DMS114 treated with DMSO at 0.1 percent for 48 hours (cell line): Measurements from ENCODE around the gene CD9.
"Not testable (repeated sequence)": the region's sequence is repeated elsewhere in the genome, so short reads cannot be mapped to it uniquely, and the experiment has no call there.

Source experiments
- DNase-seq: peaks from one replicate; lab custom pipeline; 2025; ENCODE audit not compliant: unreplicated experiment; lab: John Stamatoyannopoulos, UW

The CD9 gene

DNA sequence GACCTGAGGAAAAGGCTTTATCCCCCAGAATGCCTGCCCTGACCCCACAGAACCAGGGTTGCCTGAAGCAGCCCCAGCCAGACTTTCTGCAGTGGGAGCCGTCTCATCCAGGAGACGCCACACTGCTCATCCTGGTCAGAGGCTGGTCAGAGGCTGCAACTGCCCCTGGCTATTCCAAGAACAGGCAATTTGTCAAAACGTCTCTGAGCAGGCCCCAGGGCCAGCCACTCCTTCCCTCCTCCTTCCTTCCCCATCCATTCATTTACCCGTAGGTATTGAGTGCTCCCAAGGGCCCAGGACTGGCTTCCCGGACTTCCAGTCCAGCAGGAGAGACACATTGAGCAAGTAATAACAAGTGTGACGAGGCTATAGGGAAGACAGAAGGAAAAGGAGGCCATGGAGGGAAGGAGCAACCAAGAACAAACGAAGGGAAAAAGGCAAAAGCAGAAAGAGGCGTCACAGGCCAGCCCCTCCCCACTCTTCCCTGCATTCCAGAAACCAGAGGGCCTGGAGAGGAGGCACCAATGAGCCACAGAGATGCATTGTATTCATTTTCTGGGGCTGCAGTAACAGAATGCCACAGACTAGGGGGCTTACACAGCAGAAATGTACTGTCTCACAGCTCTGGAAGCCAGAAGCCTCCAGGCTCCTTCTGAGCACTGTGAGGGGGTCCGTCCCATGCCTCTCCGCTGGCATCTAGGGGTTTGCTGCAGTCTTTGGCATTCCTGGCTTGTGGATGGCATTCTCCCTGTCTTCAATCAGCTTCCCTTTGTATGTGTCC lies 21.0 kb upstream of the CD9 start:
- DNase-seq: no peak

DNA sequence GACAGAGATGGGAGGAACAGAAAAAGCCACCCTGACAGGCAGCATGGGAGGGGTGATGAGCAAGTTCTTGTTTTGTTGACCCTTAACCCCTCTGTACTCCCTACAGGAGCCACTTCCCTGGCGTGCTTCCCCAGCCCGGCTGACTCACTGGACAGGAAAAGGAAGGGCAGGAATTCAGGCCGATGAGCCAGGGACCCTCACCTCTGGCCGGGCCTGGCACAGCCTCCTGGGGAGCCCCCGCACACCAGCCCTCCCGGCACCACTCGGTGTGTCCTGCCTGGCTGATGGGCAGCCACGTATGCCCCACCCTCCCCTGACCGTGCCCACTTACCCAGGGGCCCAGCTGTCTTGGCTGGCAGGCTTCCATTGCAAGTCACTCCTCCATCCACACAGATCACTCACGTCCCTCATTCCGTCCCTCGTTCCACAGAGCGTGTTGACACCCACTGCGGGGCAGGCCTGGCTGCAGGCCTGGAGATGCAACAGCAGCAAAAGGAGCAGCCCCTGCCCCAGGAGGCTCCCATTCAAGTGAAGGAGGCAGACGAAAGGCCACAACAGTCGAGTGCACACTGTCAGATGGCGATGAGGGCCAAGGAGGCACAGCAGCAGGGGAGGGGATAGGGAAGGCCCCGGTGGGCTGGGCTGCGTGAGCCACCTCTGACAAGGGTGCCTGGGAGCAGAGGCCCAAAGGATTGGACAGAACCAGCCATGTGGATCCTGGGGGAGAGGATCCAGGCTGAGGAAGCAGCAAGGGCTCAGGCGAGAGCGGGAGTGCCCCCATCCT lies 19.7 kb upstream of the CD9 start:
- DNase-seq: no peak

DNA sequence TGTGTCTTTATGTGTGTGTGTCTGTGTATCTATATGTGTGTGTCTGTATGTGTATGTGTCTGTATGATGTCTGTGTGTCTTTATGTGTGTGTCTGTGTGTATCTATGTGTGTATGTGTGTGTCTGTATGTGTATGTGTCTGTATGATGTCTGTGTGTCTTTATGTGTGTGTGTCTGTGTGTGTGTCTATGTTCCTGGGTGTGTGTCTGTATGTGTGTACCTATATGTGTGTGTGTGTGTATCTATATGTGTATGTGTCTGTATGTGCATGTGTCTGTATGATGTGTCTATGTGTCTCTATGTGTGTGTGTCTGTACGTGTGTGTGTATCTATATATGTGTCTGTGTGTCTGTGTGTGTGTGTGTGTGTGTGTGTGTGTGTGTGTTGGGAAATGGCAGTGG lies 19.0 kb upstream of the CD9 start:
- no peak for DNase-seq

DNA sequence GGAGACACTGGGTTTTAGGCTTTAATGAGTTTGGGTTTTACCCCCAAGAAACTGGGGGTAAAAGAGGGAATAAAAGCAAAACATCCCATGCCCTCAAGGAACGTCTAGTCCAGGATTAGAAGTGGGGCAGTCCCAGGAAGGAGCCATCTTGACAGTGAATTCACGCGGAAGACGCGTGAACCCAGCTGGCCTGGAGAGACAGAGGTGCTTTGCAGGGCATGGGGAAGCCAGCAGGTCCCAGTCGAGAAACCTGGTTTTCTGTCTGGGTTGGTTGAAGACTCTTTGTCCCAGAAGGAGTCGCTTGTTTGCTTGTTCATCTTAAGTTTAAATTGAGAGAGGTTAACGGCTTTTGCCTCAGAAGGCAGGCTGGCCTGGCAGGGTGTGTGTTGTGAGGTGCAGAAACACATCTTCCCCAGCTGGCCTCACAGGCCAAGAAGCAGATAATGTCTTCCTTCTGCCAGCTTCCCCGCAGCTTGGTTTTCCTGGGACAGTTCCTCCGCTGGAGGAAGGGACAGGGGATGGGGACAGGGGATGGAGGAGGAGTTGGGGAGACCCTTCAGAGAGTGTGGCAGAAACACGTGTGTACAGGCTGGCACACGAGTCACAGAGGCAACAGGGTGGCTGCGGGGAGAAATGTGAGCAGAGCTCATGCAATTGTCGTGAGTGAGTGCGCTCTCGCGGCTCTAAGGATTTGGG lies 18.5 kb upstream of the CD9 start:
- no peak for DNase-seq

DNA sequence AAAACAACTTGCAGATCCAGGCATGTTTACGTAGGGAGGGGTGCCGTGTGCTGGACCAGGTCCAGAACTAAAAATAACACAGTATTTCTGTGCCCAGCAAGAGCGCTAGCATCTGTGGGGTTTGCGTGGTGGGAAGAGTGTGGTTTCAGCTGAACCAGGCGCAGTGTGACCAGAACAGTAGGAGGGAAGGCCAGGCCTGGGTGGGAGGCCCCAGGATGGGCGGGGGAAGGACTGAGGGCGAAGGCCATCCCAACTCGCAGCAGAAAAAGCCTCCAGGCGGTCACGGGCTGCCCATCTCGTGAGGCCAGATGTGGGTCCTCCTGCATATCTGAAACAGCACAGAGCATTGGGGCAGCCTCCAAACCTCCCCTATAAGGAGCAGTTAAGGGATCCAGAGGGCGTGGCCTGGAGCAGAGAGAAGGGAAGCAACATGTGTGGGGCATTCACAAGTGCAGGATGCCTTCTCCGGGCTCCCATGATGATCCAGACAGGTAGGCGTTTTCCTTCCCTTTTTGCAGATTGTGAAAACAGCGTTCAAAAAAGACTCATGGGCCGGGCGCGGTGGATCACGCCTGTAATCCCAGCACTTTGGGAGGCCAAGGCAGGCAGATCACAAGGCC lies 17.8 kb upstream of the CD9 start:
- no peak for DNase-seq

DNA sequence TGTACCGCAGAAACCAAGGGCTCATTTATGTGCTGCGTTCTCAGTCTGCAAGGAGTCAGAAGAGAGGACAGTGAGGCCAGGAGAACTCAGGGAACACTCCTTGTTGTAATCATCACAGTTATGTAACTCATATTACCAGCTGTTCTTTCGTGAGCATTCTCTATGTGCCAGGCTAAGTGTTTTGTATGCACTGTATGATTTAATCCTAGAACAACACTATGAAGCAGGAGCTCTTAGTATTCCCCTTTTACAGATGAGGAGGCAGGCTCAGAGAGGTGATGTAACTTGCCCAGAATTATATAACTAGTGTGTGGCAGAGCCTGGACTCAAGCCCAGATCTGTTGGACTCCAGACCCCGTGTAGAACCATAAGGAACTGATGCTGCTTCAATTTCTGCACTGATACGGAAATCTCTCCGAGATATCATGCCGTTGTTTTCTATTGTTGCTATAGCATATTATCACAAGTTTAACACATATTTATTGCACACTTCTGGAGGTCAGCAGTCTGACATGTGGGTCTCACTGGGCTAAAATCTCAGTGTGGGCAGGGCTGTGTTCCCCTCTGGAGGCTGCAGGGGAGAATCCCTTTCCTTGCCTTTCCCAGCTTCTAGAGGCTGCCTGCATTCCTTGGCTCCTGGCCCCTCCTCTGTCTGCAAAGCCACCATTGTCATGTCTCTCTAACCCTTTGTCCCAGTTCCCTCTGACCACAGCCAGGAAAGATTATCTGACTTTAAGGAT lies 16.3 kb upstream of the CD9 start:
- no peak for DNase-seq

DNA sequence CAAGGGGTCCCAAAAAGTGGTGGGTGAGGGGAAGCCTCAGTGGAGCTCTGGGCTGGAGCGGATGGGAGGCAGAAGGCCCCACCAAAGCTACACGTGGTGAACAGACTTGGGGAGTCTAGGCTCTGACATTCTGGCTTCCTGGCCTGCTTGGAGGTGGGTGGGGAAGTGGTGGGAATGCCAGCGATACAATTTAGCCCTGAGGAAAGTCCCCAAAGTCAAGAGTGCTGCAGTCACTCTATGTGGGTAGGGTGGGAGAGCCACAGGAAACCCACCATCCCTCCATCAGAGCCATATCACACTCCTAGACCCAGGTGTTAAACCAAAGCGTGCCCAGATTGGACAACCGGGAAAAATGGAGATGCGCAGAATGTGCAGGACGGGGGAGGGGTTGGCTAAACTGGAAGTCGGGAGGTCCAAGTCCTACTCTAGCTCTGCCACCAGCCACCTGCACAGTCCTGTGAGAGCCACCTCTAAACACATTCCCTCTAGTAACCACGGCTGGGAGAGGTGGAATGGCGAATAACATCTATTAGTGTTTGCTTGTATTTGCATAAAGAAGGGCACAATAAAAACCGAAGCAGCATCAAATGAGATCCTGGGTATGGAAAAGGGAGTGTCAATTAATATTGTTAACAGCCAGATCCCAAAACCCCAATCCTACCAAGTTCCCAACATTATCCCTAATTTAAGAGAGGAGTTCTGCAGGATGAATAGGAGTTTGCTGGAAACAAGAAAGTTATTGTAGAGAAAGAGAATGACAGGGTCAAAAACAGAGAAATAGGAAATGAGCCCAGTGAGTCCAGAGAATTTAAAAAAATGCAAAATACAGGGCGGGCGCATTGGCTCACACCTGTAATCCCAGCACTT lies 14.0 kb upstream of the CD9 start:
- no peak for DNase-seq

DNA sequence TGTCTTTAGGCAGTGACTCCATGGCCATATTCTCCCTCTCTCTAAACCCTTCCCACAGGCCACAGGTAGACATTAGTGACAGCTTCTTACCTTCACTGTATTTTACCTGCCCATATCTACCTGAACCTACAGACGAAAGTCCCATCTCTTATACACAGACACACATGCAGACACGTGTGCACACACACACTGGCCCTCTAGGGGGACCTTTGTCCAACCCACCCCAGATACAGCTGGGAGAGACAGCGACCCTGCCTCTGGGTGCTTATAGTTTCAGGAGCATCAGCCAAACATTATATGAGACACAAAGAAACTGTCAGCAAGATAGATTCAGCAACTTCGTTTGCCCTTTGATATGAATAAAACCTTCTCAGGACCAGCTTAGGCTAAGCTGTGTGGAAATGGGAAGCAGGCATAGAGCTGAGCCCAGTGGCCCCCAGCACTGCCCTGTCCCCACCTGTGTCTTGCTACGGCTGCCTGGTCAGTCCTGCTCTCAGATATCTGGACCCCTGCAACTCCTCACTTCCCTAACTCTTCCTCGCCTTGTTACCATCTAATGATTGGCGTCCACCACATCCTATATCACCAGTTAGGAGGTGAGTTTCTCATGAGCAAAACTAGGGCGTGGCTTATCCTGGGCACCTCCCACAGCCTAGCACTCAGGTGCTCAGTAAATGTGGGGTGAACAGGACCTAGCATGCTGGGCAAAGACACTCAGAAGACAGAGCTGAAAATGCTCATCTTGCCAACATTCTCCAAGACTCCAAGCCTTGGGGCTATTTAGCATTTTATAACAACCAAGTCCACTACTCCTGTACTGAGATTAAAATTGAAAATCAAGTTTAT lies 12.0 kb upstream of the CD9 start:
- no peak for DNase-seq

DNA sequence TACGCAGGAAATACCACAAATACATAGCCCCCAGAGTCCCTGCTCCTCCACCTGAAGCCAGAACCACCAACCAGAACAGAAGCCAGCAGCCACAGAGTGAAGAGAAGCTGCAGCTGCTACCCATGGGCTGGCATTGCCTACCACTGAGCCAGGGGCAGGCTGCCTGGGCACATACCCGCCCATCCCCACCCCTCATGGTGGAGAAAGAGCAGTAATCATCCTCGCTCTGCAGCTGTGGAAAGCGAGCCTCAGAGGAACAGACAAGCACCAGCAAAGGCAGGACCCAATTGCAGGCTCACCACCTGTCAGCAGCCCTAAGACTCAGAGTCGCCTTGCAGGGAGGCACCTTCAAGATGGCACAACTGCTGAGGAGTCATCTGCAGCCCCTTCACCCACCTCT lies 11.2 kb upstream of the CD9 start:
- no peak for DNase-seq

DNA sequence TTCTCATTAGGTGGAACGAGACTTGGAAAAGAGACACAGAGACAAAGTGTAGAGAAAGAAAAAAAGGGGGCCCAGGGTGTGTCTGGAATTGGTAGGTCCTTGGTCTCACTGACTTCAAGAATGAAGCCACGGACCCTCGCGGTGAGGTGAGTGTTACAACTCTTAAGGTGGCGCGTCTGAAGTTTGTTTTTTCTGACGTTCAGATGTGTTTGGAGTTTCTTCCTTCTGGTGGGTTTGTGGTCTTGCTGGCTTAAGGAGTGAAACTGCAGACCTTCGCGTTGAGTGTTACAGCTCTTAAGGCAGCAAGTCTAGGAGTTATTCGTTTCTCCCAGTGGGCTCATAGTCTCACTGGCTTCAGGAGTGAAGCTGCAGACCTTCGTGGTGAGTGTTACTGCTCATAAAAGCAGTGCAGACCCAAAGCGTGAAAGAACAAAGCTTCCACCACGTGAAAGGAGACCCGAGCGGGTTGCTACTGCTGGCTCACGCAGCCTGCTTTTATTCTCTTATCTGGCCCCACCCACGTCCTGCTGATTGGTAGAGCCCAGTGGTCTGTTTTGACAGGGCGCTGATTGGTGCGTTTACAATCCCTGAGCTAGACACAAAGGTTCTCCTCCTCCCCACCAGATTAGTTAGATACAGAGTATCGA lies 10.1 kb upstream of the CD9 start:
- DNase-seq: not testable (repeated sequence)

DNA sequence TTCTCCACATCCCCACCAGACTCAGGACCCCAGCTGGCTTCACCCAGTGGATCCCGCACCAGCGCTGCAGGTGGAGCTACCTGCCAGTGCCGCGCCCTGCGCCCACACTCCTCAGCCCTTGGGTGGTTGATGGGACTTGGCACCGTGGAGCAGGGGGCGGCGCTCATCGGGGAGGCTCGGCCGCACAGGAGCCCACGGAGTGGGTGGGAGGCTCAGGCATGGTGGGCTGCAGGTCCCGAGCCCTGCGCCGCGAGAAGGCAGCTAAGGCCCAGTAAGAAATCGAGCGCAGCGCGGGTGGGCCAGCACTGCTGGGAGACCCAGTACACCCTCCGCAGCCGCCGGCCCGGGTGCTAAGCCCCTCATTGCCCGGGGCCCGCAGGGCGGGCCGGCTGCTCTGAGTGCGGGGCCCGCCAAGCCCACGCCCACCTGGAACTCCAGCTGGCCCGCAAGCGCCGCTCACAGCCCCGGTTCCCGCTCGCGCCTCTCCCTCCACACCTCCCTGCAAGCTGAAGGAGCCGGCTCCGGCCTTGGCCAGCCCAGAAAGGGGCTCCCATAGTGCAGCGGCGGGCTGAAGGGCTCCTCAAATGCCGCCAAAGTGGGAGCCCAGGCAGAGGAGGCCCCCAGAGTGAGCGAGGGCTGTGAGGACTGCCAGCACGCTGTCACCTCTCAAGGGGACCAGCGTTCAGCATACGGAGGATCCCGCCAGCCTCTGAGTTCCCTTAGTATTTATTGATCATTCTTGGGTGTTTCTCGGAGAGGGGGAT lies 9.3 kb upstream of the CD9 start:
- not testable (repeated sequence) for DNase-seq

DNA sequence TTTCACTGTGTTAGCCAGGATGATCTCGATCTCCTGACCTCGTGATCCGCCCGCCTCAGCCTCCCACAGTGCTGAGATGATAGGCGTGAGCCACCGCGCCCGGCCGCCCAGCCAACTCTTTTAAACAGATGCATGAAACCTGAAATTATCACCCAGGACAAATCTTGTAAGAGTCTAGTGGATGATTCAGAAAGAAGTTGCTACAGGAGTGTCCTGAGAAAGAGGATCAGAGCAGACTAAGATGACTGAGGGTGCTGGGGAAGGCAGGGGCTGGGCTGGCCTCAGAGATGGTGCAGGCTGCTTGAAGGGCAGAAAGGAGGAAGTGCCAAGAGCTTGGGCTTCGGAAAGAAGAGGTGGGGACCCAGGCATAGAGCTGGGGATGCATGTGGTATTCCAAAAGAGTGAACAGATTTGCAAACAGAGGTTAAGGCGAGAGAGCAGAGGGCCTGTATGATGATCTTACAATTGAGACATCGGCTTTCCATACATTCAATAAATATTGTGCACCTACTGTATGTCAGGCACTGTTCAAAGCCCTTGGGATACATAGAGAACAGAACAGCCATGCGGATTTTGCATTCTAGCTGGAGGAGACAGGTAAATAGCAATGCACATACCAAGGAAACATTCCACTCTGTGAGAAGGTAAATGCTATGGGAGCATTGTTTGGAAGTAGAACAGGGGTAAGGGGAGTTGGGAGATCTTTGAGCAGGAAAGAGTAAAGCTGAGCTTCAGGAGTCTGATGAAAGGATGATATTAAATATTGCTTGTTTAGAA lies 7.4 kb upstream of the CD9 start:
- no peak for DNase-seq

DNA sequence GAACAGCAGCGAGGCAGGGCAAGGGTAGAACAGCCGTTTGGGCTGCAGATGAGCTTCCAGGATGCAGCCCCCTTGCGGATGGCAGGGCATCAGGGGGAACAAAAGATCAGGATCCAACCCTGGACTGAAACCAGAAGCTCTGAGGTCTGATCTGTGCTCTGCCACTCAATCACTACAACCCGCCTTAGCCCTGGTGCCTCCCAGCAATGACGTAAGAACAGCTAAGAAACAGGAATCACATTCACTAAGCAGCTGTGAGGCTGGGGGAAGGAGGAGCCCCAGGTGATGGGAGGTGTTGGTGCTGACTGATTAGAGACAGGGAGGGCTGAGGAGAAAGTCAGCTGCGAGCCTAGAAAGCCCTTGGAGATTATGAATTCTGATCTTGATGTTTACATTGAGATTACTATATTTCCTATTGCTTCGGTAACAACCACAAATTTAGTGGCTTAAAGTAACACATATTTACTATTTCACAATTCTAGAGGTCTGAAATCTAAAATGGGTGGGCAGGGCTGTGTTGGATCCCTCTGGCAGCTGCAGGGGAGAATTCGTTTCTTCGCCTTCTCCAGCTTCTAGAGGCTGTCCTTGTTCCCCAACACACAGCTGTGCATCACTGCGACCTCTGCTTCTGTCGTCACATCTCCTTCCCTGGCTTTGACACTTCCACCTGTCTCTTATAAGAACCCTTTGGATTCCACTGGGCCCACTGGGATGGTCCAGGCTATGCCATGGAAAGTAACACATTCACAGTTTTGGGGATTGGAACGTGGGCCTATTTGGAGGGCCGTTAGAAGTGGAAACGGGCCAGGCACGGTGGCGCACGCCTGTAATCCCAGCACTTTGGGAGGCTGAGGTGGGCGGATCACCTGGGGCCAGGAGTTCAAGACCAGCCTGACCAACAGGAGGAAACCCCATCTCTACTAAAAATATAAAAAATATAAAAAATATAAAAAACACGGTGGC lies 6.1 kb upstream of the CD9 start:
- DNase-seq: no peak

DNA sequence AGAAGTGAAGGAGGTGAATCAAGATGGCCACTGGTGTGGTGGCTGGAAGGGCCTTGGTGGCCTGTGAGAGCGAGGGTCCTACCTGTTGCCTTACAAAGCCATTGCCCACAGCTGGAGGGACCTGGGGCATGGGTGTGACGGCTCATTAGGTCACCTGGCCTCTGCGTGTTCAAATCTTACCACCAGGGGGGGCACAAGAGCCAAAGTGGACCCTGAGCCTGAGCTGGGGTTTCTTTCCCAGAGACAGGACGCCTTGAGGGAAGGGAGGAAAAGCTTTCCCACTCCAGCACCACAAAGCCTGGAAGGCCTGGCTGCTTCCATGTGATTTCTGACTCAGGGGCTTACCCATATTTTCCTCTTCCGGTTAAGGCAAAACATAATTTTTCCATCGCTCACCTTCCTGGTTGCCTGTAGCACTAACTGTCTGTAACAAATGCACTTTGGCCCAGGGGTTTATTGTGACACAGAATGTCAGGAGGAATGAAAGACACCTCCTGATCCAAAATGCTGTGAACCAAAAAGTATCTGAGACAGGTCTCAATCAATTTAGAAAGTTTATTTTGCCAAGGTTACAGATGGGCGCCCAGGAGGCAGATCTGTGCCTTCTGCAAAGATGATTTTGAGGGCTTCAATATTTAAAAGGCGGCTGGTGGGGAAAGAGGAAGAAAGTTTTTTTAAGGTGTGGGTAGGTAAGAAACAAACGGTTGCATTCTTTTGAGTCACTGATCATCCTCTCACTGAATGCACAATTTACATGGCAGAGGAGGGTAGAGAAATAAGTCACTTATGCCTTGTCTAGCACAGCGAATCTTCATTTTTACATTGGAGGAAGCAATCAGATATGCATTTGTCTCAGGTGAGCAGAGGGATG lies 4.3 kb upstream of the CD9 start:
- DNase-seq: peak; percentile 59

DNA sequence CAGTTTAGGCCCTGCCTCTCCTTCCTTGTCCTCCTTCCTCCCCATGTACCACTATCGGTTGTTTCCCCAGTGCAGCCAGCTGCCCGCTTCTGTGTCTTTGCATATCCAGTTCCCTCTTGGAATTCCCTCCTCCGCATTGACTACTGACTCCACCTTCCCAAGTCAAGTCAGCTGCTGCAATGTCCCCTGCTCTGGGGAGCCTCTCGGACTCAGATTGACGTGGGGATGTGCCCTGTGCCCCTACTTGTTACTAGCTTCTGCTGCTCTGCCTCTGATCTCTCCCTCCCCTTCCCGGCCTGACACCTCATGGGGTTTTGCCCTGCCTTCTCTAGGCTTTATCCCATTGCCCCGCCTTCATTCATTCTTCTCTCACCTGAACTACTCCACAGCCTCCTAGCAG lies 2.1 kb upstream of the CD9 start:
- DNase-seq: no peak
